Measurements from ENCODE around the gene INF2.

The INF2 gene

DNA sequence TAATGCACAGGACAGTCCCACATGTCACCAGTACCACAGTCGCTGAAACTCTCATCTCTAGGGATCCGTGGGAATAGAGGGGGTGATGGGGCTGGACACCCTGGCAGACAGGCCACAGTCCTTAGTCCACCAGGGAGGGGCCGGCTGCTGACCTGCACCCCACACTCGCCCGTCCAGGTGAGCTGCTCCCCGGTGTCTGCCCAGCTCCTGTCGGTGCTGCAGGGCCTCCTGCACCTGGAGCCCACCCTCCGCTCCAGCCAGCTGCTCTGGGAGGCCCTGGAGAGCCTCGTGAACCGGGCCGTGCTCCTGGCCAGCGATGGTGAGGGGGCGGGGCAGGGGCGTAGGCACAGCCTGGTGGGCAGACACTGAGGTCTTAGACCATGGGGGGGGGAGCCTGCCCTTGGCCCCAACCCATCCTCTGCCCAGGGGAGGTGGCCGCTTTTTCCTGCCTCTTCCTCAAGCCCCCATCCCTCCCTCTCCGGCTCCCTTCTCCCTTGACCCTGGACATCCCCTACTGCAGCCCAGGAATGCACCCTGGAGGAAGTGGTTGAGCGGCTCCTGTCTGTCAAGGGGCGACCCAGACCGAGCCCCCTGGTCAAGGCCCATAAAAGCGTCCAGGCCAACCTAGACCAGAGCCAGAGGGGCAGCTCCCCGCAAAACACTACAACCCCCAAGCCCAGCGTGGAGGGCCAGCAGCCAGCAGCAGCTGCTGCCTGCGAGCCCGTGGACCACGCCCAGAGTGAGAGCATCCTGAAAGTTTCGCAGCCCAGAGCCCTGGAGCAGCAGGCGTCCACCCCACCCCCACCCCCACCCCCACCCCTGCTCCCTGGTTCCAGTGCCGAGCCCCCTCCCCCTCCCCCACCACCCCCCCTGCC lies 17.6 kb downstream of the INF2 start:
- peak in 1 of 2 experiments; percentile 7 for DNase-seq

DNA sequence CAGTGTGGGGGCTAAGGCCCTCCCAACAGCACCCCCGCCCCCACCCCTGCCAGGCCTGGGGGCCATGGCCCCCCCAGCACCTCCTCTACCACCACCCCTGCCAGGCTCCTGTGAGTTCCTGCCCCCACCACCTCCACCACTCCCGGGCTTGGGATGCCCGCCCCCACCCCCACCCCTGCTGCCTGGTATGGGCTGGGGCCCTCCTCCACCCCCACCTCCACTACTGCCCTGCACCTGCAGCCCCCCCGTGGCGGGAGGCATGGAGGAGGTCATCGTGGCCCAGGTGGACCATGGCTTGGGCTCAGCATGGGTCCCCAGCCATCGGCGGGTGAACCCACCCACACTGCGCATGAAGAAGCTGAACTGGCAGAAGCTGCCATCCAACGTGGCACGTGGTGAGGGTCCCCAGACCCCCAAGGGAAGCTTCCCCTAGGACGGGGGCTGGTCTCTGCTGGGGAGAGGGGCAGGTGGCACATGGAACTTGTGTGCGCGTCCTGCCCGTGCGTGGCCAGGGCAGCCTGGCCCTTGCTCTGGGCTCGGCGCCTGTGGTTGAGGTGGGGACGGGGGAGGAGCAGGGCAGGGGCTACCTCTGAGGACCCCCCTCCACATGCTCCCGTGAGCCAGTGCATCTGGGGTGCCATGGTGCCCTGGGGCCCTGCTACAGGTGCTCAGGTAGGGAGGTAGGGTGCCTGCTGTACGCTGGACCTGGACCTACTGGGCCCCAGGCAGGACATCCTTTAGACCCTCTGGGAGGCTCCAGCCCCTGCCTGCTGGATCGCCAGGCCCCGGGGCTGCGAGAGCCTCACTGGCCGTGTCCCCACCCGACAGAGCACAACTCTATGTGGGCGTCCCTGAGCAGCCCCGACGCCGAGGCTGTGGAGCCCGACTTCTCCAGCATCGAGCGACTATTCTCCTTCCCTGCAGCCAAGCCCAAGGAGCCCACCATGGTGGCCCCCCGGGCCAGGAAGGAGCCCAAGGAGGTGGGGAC lies 18.5 kb downstream of the INF2 start:
- DNase-seq: no peak

GRCh38 chr14:104708606-104709268 lies 19.3 kb downstream of the INF2 start:
- peak; percentile 64 for DNase-seq

DNA sequence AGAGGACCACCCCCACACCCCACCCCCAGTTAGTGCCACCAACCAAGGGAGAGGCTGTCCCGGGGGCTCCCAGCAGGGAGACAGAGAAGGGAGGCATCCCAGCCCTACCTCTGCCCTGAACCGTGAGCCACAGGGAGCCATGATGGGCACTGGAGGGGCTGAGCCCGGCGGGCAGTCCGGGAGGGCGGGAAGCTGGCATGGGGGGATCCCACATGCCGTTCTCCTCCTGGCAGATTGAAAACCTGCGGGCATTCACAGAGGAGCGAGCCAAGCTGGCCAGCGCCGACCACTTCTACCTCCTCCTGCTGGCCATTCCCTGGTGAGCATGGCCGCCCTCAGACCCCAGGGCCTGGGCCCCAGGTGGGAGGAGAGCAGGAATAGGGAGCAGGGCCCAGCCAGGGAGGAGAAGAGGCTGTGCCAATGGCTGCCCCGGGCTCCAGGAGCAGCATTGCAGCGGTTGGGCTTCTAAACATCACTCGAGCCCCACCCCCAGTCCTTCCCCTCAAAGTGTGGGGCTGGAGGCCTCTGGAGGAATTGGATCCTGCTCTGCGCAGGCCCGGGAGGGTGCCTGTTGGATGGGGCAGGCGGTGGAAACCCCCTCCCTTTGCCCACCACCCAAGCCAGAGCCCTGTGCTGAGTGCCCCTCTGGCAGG lies 20.1 kb downstream of the INF2 start:
- DNase-seq: no peak

DNA sequence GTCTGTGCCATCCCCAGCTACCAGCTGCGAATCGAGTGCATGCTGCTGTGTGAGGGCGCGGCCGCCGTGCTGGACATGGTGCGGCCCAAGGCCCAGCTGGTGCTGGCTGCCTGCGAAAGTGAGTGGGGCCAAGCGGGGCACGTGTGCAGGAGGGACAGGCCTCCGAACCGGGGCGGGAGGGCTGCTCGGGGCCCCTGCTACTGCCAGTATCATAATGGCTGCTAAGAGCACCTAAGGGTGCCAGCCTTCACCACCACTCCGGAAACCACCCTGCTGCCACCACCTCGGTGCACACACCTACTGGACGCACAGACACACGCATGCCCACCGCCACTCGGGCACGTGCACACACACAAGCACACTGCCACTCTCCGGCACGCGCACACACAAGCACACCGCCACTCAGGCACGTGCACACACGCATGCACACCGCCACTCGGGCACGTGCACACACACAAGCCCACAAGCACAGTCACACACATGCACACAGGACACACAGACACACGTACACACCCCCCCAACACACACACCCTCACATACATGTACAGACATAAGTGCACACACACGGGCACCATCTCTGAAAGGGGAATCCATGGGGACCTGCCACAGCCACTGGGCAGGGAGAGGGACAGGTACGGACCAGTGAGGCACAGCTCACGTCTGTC lies 20.8 kb downstream of the INF2 start:
- DNase-seq: no peak

GRCh38 chr14:104712881-104713734 lies 23.7 kb downstream of the INF2 start:
- DNase-seq: no peak

DNA sequence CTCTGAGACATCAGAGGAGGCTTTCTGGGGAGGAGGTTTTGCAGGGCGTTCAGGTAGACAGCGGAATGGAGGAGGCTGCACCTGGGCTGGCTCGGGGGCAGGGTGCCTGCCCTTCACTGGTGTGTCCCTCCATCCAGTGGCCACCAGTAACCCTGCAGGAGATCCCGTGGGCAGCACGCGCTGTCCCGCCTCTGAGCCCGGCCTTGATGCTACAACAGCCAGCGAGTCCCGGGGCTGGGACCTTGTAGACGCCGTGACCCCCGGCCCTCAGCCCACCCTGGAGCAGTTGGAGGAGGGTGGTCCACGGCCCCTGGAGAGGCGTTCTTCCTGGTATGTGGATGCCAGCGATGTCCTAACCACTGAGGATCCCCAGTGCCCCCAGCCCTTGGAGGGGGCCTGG lies 24.6 kb downstream of the INF2 start:
- no peak for DNase-seq

GRCh38 chr14:104714681-104715080 lies 25.3 kb downstream of the INF2 start:
- DNase-seq: no peak

DNA sequence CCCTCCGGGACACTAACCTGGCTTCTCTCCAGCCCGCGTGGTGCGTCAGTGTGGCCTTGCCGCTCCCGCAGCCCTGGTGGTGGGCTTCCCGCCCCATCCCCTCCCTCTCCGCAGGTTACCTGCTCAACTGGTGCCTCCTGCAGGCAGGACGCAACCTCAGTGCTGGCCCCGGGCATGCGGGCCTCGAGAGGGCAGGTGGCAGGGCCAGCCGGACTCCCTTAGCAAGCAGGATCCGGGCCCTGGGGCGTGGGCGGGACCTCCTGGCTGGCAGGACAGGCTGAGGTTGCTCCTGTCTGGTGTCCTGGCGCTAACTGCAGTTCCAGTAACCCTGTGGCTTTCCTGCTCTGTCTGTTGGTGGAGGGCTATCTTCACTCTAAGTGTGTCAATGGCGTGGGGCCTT lies 26.0 kb downstream of the INF2 start:
- no peak for DNase-seq

GRCh38 chr14:104715871-104716270 lies 26.5 kb downstream of the INF2 start:
- DNase-seq: no peak

DNA sequence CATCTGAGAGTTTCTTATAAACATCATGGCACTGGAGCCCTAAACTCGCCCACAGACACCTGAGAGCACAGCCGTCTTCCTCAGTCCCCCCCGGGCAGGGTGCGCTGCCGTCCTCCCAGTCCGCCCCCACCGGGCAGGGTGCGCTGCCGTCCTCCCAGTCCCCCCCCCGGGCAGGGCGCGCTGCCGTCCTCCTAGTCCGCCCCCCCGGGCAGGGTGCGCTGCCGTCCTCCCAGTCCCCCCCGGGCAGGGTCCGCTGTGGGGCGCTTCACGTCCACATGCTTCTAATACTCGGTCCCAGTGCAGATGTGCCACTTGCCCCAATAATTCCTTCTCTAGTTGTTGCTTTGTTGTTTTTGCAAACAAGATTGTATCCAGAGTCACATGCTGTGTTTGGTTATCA lies 27.7 kb downstream of the INF2 start:
- no peak for DNase-seq

GRCh38 chr14:104717646-104718045 lies 28.2 kb downstream of the INF2 start:
- DNase-seq: no peak

GRCh38 chr14:104718147-104718546 lies 28.7 kb downstream of the INF2 start:
- no peak for DNase-seq

GRCh38 chr14:104718871-104719270 lies 29.5 kb downstream of the INF2 start:
- DNase-seq: no peak

- DNase-seq: no peak
Measured at GRCh38 chr14:104719343-104719742, 29.9 kb downstream of the INF2 start.

DNA sequence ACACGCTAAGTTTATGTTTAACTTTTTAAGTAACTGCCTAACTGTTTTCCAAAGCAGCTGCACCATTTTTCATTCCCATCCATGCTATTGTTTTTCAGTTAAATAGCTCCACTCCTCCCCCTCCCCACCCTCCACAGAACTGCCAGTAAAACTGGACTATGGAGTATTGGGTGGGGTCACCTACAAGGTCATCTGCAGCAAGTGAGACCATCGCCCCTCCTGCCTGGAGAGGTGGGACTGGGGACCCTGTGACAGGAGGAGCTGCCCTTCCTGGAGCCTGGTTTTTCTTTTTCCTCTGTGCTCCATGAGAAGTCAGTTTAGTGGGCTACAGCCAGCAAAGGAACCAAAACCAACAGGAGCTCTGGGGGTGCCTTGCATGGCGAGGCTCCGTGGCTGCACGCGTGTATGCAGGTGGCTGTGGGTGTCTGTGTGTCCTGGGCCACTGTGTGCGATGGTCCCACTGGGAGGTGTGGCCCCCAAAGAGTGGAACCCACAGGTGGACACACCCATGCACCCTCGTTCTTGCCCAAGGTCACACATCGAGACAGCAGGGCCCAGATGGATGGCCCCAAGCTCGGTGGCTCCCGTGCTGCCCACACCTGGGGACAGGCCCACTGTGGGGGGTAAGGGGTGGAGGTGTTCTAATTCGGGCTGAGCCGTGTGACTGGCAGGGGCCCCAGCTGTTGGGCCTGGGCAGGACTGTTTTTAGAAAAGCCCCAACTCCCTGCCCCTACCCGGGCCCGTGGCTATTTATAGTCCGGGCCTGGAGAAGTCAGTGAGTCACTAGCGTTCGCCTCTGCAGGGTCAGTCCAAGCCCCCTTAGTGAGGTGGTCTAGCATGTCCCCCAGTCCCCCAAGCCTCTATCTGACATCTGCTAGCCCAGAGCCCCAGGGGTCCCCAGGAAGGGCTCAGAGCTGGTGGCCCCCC lies 32.4 kb downstream of the INF2 start:
- DNase-seq: no peak

- no peak for DNase-seq
Measured at GRCh38 chr14:104722938-104723650, 33.7 kb downstream of the INF2 start.

DNA sequence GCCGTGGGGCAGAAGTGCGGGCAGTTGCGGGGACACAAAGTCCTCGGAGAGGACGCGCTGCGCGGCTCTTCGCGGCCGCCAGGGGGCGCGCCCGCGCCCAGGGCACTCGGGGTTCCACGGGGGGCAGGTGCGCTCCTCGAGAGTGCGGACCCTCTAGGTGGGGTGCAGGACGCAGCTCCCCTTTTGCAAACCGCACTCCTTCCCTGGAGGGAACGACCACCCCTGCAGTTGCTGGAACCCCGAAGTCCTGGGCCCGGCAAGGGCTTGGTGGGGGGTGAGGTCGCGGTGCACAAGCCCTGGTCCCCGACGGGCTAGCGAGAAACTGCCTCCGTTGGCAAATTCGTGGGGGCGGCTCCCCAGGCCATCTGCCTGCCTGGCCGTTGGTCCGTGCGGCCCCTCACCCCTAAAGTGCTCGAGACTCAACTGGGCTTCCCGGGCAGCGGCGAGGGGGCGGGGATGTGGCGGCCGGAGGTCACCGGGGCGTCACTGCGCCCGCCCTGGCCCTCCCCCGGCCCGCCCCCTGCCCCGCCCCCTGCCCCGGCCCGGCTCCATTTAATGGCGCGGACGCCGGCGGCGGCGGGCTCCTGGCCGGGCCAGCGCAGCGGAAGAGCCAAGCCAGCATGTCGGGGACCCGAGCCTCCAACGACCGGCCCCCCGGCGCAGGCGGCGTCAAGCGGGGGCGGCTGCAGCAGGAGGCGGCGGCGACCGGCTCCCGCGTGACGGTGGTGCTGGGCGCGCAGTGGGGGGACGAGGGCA lies 34.4 kb downstream of the INF2 start, which contains the start of gene ADSS1:
ADSS1 (plus strand) TSS at position 579 of the 756 bp plus-strand sequence; CDS start at position 621, 42 bp downstream.
- peak in 1 of 2 experiments; percentile 28 for DNase-seq
